Muscle of arm (tissue), 12 donors: Measurements from ENCODE around the gene USP1. TPM values are rescaled to one million over a fixed set of nuclear protein-coding genes. Genes with fewer than 3 reads are reported as not detected.

Experiments
- DNase-seq: peaks from one replicate; pipeline ENCODE4 v3.0.0-alpha.2; 2013
- polyA plus RNA-seq, 12 donors: library from polyadenylated mRNA; unstranded; fragments of 120-200 nt; gene quantifications; one replicate each; pipeline ENCODE4 v1.2.1, GENCODE V29; 2013; ENCODE audit not compliant: insufficient read length in 12 of 12

Gene USP1
- polyA plus RNA-seq, 12 donors = 37.0 to 58.3 (median 48.1) TPM; not detected in 1

GRCh38 chr1:62476525-62477219 is 39.8 kb downstream of the USP1 start:
- no peak for DNase-seq

- no peak for DNase-seq
These were observed 44.8 kb downstream of the USP1 start for GRCh38 chr1:62481681-62482080.

- no peak for DNase-seq
These were observed 48.1 kb downstream of the USP1 start for GRCh38 chr1:62484824-62485468.

- no peak for DNase-seq
These were observed 51.1 kb downstream of the USP1 start for GRCh38 chr1:62487956-62488355.

GRCh38 chr1:62492521-62492920 is 55.7 kb downstream of the USP1 start:
- no peak for DNase-seq

GRCh38 chr1:62493656-62494055 is 56.8 kb downstream of the USP1 start:
- DNase-seq = no peak

- DNase-seq = no peak
These were observed 57.3 kb downstream of the USP1 start for GRCh38 chr1:62494137-62494536.

GRCh38 chr1:62500210-62500609 is 63.4 kb downstream of the USP1 start:
- no peak for DNase-seq

Other genes starting within 250 kb of the USP1 start
- gene L1TD1, start 242.2 kb upstream of the USP1 start, polyA plus RNA-seq = 1 to 10 TPM in 8 of 12 donors, under 1 TPM in 3, not detected in 1; 0.74 to 4.7 (median 1.7) TPM
- 10 to 100 TPM in 7 of 12 donors, 1 to 10 TPM in 4, not detected in 1; 8.4 to 12.1 (median 10.5) TPM for gene KANK4, start 117.6 kb upstream of the USP1 start, polyA plus RNA-seq
- gene ANGPTL3, start 160.5 kb downstream of the USP1 start, polyA plus RNA-seq = 1 to 10 TPM in 1 of 12 donors, under 1 TPM in 8, not detected in 3; 0.04 to 2.4 (median 0.35) TPM